Pancreas (tissue), 10 donors: ENCODE data around the gene LCN15. TPM values are rescaled to one million over a fixed set of nuclear protein-coding genes. Genes with fewer than 3 reads are reported as not detected.
"Not testable (repeated sequence)": the region's sequence is repeated elsewhere in the genome, so short reads cannot be mapped to it uniquely, and the experiment has no call there.

Experiments used
- ATAC-seq, 4 donors: fragments of 200-7000 bp; cut with Tn5 transposase; one replicate each; pipeline versions ENCODE4 v1.8.0 to v1.9.1; 2020; ENCODE audit warnings: mild to moderate bottlenecking in 4 of 4, moderate library complexity in 4 of 4
- DNase-seq, 6 donors: peaks; one replicate each; pipeline ENCODE4 v3.0.0-alpha.2; 2020
- FAIRE-seq: peaks from 2 replicates; lab custom pipeline; 2012; peaks lifted over from hg19 to GRCh38; lab: Jason Lieb, UNC
- H3K27ac ChIP-seq, 4 donors: fragments of 200-600 bp; sonication (generic); 1 replicate in 3 of 4; 2 replicates in 1 of 4; pipeline versions ENCODE4 v1.5.0 to v1.8.0; 2020
- H3K27me3 ChIP-seq, 4 donors: fragments of 200-600 bp; one replicate each; pipeline ENCODE4 v1.8.0; 2021
- H3K36me3 ChIP-seq, 3 donors: fragments of 200-600 bp; sonication (generic) in 1 of 3; one replicate each; pipeline versions ENCODE4 v1.5.0 to v1.8.0; 2020 to 2021
- H3K4me1 ChIP-seq, 3 donors: fragments of 200-600 bp; one replicate each; pipeline ENCODE4 v1.8.0; 2021
- H3K4me3 ChIP-seq, 4 donors: fragments of 200-600 bp; sonication (generic) in 2 of 4; one replicate each; pipeline versions ENCODE4 v1.5.0 to v1.8.0; 2020 to 2021
- H3K9me3 ChIP-seq, 4 donors: fragments of 200-600 bp; one replicate each; pipeline ENCODE4 v1.8.0; 2021
- WGBS, 2 donors: extraction: QIAGEN DNeasy Blood & Tissue Kit; methylation state at CpG; one replicate each; pipeline ENCODE4 v1.1.7; 2013; 5-methylcytosine and 5-hydroxymethylcytosine counted together
- intact Hi-C, 3 donors: fragments of 100-400 bp; cut with DNase I; formaldehyde crosslinking; loops; one replicate each; pipeline versions ENCODE4 v1.11.1 to v1.14.2; 2022
- polyA plus RNA-seq, 2 donors: library from polyadenylated mRNA; stranded (reverse); fragments of 200-250 nt; gene quantifications; one replicate each; pipeline ENCODE4 v1.2.3, GENCODE V29; 2013
- total RNA-seq, 6 donors: library from RNA; stranded (reverse); fragmentation: NEBNext Ultra II Directional in 4 of 6; extraction: Animal tissue kit (Norgen Biotek cat#: 25700) in 4 of 6; gene quantifications; one replicate each; pipeline versions ENCODE4 v1.2.1 to v1.2.4, GENCODE V29; 2021 to 2023
- TF ChIP-seq, protein P1 (sequence below), 4 donors: fragments of 200-600 bp; sonication (generic) in 3 of 4; IDR thresholded peaks; one replicate each; pipeline versions ENCODE4 v1.5.0 to v1.8.0; 2021; ENCODE audit warnings: antibody characterized with exemption in 4 of 4
- donor health status: healthy with polysubstance abuse.
- donor health status: DM: no; HTN: no; CAD: no; lungs with moderate emphysema.
- donor health status: DM: no; HTN: no; CAD: no.
- donor health status: control.
- donor health status: control.
- donor health status: Bipolar disorder and iron deficiency.
- donor health status: DM: yes; HTN: yes; CAD: no.
- donor health status: DM: no; HTN: no; CAD: no.
- donor health status: DM: no; HTN: no; CAD: no.
- donor health status: DM: yes; HTN: yes; CAD: no.

Gene LCN15
- total and polyA plus RNA-seq, 8 donors = not detected

DNA sequence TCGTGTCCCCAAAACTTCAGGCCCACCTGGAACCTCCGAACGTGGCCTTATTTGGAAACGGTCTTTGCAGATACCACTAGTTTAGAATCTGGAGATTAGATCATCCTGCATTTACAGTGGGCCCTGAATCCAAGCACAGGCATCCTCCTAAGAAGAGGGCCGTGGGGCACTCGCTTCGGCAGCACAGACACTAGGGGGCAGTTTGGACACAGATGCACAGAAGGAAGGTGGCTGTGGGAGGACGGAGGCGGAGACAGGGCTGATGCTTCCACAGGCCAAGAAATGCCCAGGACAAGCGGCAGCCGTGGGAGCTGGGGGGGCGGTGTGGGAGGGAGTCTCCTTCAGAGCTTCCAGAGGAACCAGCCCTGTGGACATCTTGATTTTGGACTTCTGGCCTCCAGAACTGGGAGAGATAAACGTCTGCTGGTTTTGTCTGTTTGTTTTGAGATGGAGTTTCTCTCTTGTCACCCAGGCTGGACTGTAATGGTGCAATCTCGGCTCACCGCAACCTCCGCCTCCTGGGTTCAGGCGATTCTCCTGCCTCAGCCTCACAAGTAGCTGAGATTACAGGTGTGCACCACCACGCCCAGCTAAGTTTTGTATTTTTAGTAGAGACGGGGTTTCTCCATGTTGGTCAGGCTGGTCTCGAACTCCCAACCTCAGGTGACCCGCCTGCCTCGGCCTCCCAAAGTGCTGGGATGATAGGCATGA, 3.3 kb downstream of the LCN15 start:
- H3K4me3 ChIP-seq, FAIRE-seq, intact Hi-C loops, H3K36me3 ChIP-seq, H3K4me1 ChIP-seq, H3K27me3 ChIP-seq, H3K9me3 ChIP-seq, H3K27ac ChIP-seq: not testable (repeated sequence)
- ATAC-seq (peak in 3 of 4 donors; percentile 58 to 72 (median 58)), DNase-seq (peak in 3 of 6 donors; percentile 51 to 68 (median 55))
- WGBS, 2 donors = 29 to 37% methylated on average over 22 of the region's 22 CpGs
- TF ChIP-seq, protein P1, sequence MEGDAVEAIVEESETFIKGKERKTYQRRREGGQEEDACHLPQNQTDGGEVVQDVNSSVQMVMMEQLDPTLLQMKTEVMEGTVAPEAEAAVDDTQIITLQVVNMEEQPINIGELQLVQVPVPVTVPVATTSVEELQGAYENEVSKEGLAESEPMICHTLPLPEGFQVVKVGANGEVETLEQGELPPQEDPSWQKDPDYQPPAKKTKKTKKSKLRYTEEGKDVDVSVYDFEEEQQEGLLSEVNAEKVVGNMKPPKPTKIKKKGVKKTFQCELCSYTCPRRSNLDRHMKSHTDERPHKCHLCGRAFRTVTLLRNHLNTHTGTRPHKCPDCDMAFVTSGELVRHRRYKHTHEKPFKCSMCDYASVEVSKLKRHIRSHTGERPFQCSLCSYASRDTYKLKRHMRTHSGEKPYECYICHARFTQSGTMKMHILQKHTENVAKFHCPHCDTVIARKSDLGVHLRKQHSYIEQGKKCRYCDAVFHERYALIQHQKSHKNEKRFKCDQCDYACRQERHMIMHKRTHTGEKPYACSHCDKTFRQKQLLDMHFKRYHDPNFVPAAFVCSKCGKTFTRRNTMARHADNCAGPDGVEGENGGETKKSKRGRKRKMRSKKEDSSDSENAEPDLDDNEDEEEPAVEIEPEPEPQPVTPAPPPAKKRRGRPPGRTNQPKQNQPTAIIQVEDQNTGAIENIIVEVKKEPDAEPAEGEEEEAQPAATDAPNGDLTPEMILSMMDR (IDR thresholded peaks at IDR 0.05) = peak in 1 of 4 donors; percentile 10

- peak in 1 of 6 donors; percentile 54 for DNase-seq
- no peaks in the 10 kb centered on the region for H3K9me3 ChIP-seq
- H3K4me1 ChIP-seq = no peaks in the 10 kb centered on the region
- ATAC-seq = no peak
- intact Hi-C loops = no loop called here
- H3K27me3 ChIP-seq = no peaks in the 10 kb centered on the region
- TF ChIP-seq, protein P1 (IDR thresholded peaks at IDR 0.05) = no peak
- H3K36me3 ChIP-seq = no peaks in the 10 kb centered on the region
- 64 to 76% methylated on average over 25 of the region's 25 CpGs for WGBS, 2 donors
- no peak for FAIRE-seq
- H3K4me3 ChIP-seq = no peak overlapping the region
- H3K27ac ChIP-seq = no peak overlapping the region
Measured at GRCh38 chr9:136760424-136760823, 3.9 kb downstream of the LCN15 start.

- Histone ChIP-seq H3K4me3 (no peak overlapping the region), H3K27ac (no peak overlapping the region), H3K9me3 (no peaks in the 10 kb centered on the region), H3K36me3 (no peaks in the 10 kb centered on the region), H3K27me3 (no peaks in the 10 kb centered on the region), H3K4me1 (no peaks in the 10 kb centered on the region)
- intact Hi-C loops = no loop called here
- ATAC-seq = no peak
- DNase-seq = peak in 1 of 6 donors; percentile 40
- TF ChIP-seq, protein P1 (IDR thresholded peaks at IDR 0.05) = no peak
- WGBS, 2 donors = 69 to 87% methylated on average over 27 of the region's 27 CpGs
- no peak for FAIRE-seq
Measured at GRCh38 chr9:136759436-136760325, 4.6 kb downstream of the LCN15 start.

GRCh38 chr9:136759001-136759400, 5.3 kb downstream of the LCN15 start:
- no peaks in the 10 kb centered on the region for H3K9me3 ChIP-seq
- DNase-seq (peak in 1 of 6 donors; percentile 54), ATAC-seq (no peak), FAIRE-seq (no peak)
- 68 to 78% methylated on average over 8 to 9 of the region's 9 CpGs for WGBS, 2 donors
- no peaks in the 10 kb centered on the region for H3K4me1 ChIP-seq
- H3K4me3 ChIP-seq = no peak overlapping the region
- H3K36me3 ChIP-seq = no peaks in the 10 kb centered on the region
- no peak overlapping the region for H3K27ac ChIP-seq
- H3K27me3 ChIP-seq = no peaks in the 10 kb centered on the region
- TF ChIP-seq, protein P1 (IDR thresholded peaks at IDR 0.05) = no peak
- intact Hi-C loops = no loop called here
